Measurements from ENCODE around the gene FLYWCH2. TPM values are rescaled to one million over a fixed set of nuclear protein-coding genes. Genes with fewer than 3 reads are reported as not detected.

FLYWCH2 gene
- total RNA-seq, 1 experiment from 2014 or later, result 16.5 TPM

- Histone ChIP-seq H4K91ac (ENCODE audit: insufficient read length, low read depth, low read length) (no peak overlapping the region), H3K27ac (ENCODE audit: insufficient read length, low read depth, low read length) (no peak overlapping the region), H2BK20ac (ENCODE audit: low read depth, low read length, poor library complexity, severe bottlenecking) (no peak overlapping the region), H3K14ac (ENCODE audit: insufficient read depth, low read length) (no peak overlapping the region), H2BK5ac (ENCODE audit: insufficient read length, low read length) (no peak overlapping the region), H4K20me1 (ENCODE audit: control insufficient read depth, insufficient read depth, insufficient read length) (no peaks in the 10 kb centered on the region), H3K23me2 (ENCODE audit: insufficient read length, low read depth, low read length, poor library complexity, severe bottlenecking) (peaks cover 6% of the 10 kb centered on the region), H3K9me3 (ENCODE audit: control insufficient read depth, low read depth, low read length) (no peaks in the 10 kb centered on the region), H3K4ac (ENCODE audit: low read depth, low read length) (no peak overlapping the region), H2BK120ac (ENCODE audit: low read depth, low read length, poor library complexity, severe bottlenecking) (no peak overlapping the region), H3K4me2 (ENCODE audit: insufficient read depth, insufficient read length, low read length) (peak overlapping the region; percentile 59), H2BK12ac (ENCODE audit: insufficient read length, low read depth, low read length) (no peak overlapping the region), H3T11ph (ENCODE audit: low read length) (no peak overlapping the region), H2AK5ac (ENCODE audit: insufficient read length, low read length) (no peak overlapping the region), H3K9ac (ENCODE audit: extremely low read depth, insufficient read length, low read length) (no peak overlapping the region), H3K27me3 (ENCODE audit: insufficient read depth, low read length) (no peaks in the 10 kb centered on the region), H3K18ac (ENCODE audit: insufficient read length, low read depth, low read length) (no peak overlapping the region), H3K79me1 (ENCODE audit: insufficient read depth, low read depth, low read length, poor library complexity, severe bottlenecking) (no peaks in the 10 kb centered on the region), H4K5ac (ENCODE audit: insufficient read length, low read depth, low read length) (no peak overlapping the region), H3K4me1 (ENCODE audit: insufficient read depth, low read length) (no peaks in the 10 kb centered on the region), H3K23ac (ENCODE audit: insufficient read length, low read depth, low read length) (no peak overlapping the region), H2BK15ac (ENCODE audit: low read depth, low read length) (no peak overlapping the region), H3K56ac (ENCODE audit: insufficient read length, low read depth, low read length) (no peak overlapping the region), H2AFZ (ENCODE audit: low read length) (no peak overlapping the region), H3K79me2 (ENCODE audit: insufficient read depth, low read length) (no peaks in the 10 kb centered on the region), H4K8ac (replicated peaks; ENCODE audit: insufficient read length, low read depth, low read length) (no peak overlapping the region)
- Mint-ChIP-seq H3K9me3 (peaks cover 0 to 7% of the 10 kb centered on the region in 2 experiments; a peak in 3 of 5 replicates), H3K27me3 (ENCODE audit: low read depth) (peaks cover 26% of the 10 kb centered on the region), H3K4me3 (peak overlapping the region; percentile 82 to 90), H3K36me3 (ENCODE audit: insufficient read depth in 1 of 3, low read depth in 3 of 3) (peaks cover 0 to 2% (median 0%) of the 10 kb centered on the region in 3 experiments; a peak in 1 of 7 replicates), H3K27ac (no peak overlapping the region), H3K4me1 (peaks cover 5 to 6% of the 10 kb centered on the region in 2 experiments)
- TF ChIP-seq CTCF (conservative IDR thresholded peaks at IDR 0.05), result no peak
- WGBS (ENCODE audit: extremely low coverage, insufficient read length, low lambda C conversion rate), result no CpG with 5 or more reads among the region's 52 CpGs
- no peak for DNase-seq
Observed at GRCh38 chr16:2881783-2882649, 999 bp upstream of the FLYWCH2 start.

Measured in H9 (cell line).